Astrocyte (in vitro differentiated cells and primary cell): ENCODE results near the gene SNAI3. TPM values are rescaled to one million over a fixed set of nuclear protein-coding genes. Genes with fewer than 3 reads are reported as not detected.

Experiments used
- DNase-seq: peaks from one replicate; pipeline ENCODE4 v3.0.0-alpha.2; 2010; ENCODE audit warnings: low read depth
- FAIRE-seq: peaks from 2 replicates; lab custom pipeline; 2011; peaks lifted over from hg19 to GRCh38; lab: Jason Lieb, UNC
- H2AFZ ChIP-seq: 2 replicates; pipeline ENCODE4 v1.6.0; 2012; ENCODE audit warnings: low read depth, low read length, inconsistent platforms
- H3K27ac ChIP-seq: 2 replicates; pipeline ENCODE4 v1.5.1; 2011; ENCODE audit warnings: low read depth, low read length, inconsistent platforms
- H3K27me3 ChIP-seq: 2 replicates; pipeline ENCODE4 v1.6.0; 2011; ENCODE audit warnings: low read length, inconsistent platforms; ENCODE audit not compliant: insufficient read depth
- H3K36me3 ChIP-seq: 2 replicates; pipeline ENCODE4 v1.5.1; 2011; ENCODE audit warnings: low read length, inconsistent platforms; ENCODE audit not compliant: insufficient read depth
- H3K4me1 ChIP-seq: 2 replicates; pipeline ENCODE4 v1.5.1; 2011; ENCODE audit warnings: low read length, inconsistent platforms; ENCODE audit not compliant: insufficient read depth
- H3K4me2 ChIP-seq: 2 replicates; pipeline ENCODE4 v1.6.0; 2012; ENCODE audit warnings: low read length, inconsistent platforms
- H3K4me3 ChIP-seq: 2 replicates; pipeline ENCODE4 v1.5.1; 2011; ENCODE audit warnings: low read depth, mild to moderate bottlenecking, low read length, inconsistent platforms; ENCODE audit not compliant: insufficient read depth
- H3K79me2 ChIP-seq: 2 replicates; pipeline ENCODE4 v1.6.0; 2012; ENCODE audit warnings: mild to moderate bottlenecking, low read length, inconsistent platforms; ENCODE audit not compliant: insufficient read depth
- H3K9ac ChIP-seq: 2 replicates; pipeline ENCODE4 v1.6.0; 2012; ENCODE audit warnings: mild to moderate bottlenecking, low read length, inconsistent platforms
- H3K9me3 ChIP-seq: 2 replicates; pipeline ENCODE4 v1.5.1; 2012; ENCODE audit warnings: low read depth, mild to moderate bottlenecking, low read length, inconsistent platforms; ENCODE audit not compliant: insufficient read depth
- H4K20me1 ChIP-seq: 2 replicates; pipeline ENCODE4 v1.6.0; 2012; ENCODE audit warnings: low read length, inconsistent platforms; ENCODE audit not compliant: insufficient read depth
- H3K27ac Mint-ChIP-seq: one replicate; pipeline ENCODE4 v1.8.0; 2021; ENCODE audit warnings: mild to moderate bottlenecking, mixed read lengths; ENCODE audit not compliant: unreplicated experiment
- H3K27me3 Mint-ChIP-seq: one replicate; pipeline ENCODE4 v1.8.0; 2021; ENCODE audit warnings: low read depth, mixed read lengths; ENCODE audit not compliant: unreplicated experiment
- H3K36me3 Mint-ChIP-seq: one replicate; pipeline ENCODE4 v1.8.0; 2021; ENCODE audit warnings: low read depth, mixed read lengths; ENCODE audit not compliant: unreplicated experiment
- H3K4me1 Mint-ChIP-seq: one replicate; pipeline ENCODE4 v1.8.0; 2021; ENCODE audit warnings: low read depth, mixed read lengths; ENCODE audit not compliant: unreplicated experiment
- H3K4me3 Mint-ChIP-seq: one replicate; pipeline ENCODE4 v1.8.0; 2021; ENCODE audit warnings: mild to moderate bottlenecking, moderate library complexity, mixed read lengths; ENCODE audit not compliant: unreplicated experiment
- H3K9me3 Mint-ChIP-seq: one replicate; pipeline ENCODE4 v1.8.0; 2021; ENCODE audit warnings: mild to moderate bottlenecking, mixed read lengths; ENCODE audit not compliant: unreplicated experiment
- CTCF ChIP-seq: IDR thresholded peaks from 2 replicates; pipeline ENCODE4 v1.5.1; 2011; ENCODE audit warnings: low read depth, mild to moderate bottlenecking, inconsistent platforms, low read length, moderate library complexity; ENCODE audit not compliant: insufficient read depth
- EZH2 ChIP-seq: IDR thresholded peaks from 2 replicates; pipeline ENCODE4 v1.6.1; 2012; ENCODE audit warnings: mild to moderate bottlenecking, low read length, inconsistent platforms; ENCODE audit not compliant: insufficient read depth
- total RNA-seq: library from RNA; stranded (reverse); gene quantifications from 2 replicates; pipeline ENCODE4 v1.2.1, GENCODE V29; 2021

The SNAI3 gene
- total RNA-seq, 1 donor from 2014 or later: 0.48 TPM

GRCh38 chr16:88655733-88656281 lies 30.5 kb downstream of the SNAI3 start:
- no peak overlapping the region for H3K27ac ChIP-seq
- Mint-ChIP-seq H3K27ac (no peak overlapping the region), H3K4me3 (no peak overlapping the region), H3K36me3 (no peaks in the 10 kb centered on the region), H3K9me3 (no peaks in the 10 kb centered on the region), H3K4me1 (no peaks in the 10 kb centered on the region), H3K27me3 (no peaks in the 10 kb centered on the region)
- no peak overlapping the region for H3K9ac ChIP-seq
- no peaks in the 10 kb centered on the region for H3K36me3 ChIP-seq
- peaks cover 6% of the 10 kb centered on the region for H3K4me1 ChIP-seq
- peaks cover 43% of the 10 kb centered on the region for H4K20me1 ChIP-seq
- H3K4me2 ChIP-seq: no peak overlapping the region
- no peak overlapping the region for H2AFZ ChIP-seq
- H3K4me3 ChIP-seq: no peak overlapping the region
- TF ChIP-seq CTCF (no peak), EZH2 (no peak)
- H3K9me3 ChIP-seq: no peaks in the 10 kb centered on the region
- DNase-seq (no peak), FAIRE-seq (no peak)
- peaks cover 15% of the 10 kb centered on the region for H3K79me2 ChIP-seq
- H3K27me3 ChIP-seq: no peaks in the 10 kb centered on the region

- no peak for DNase-seq
- no peaks in the 10 kb centered on the region for H3K27me3 ChIP-seq
- no peak overlapping the region for H3K9ac ChIP-seq
- no peaks in the 10 kb centered on the region for H3K36me3 ChIP-seq
- H3K9me3 ChIP-seq: no peaks in the 10 kb centered on the region
- peaks cover 44% of the 10 kb centered on the region for H4K20me1 ChIP-seq
- peaks cover 6% of the 10 kb centered on the region for H3K4me1 ChIP-seq
- H2AFZ ChIP-seq: no peak overlapping the region
- FAIRE-seq: no peak
- no peak overlapping the region for H3K27ac ChIP-seq
- no peaks in the 10 kb centered on the region for H3K27me3 Mint-ChIP-seq
- H3K4me1 Mint-ChIP-seq: no peaks in the 10 kb centered on the region
- no peak for TF ChIP-seq EZH2
- no peak for TF ChIP-seq CTCF
- peaks cover 14% of the 10 kb centered on the region for H3K79me2 ChIP-seq
- no peak overlapping the region for H3K4me2 ChIP-seq
- no peaks in the 10 kb centered on the region for H3K9me3 Mint-ChIP-seq
- no peaks in the 10 kb centered on the region for H3K36me3 Mint-ChIP-seq
- no peak overlapping the region for H3K27ac Mint-ChIP-seq
- H3K4me3 ChIP-seq: no peak overlapping the region
- no peak overlapping the region for H3K4me3 Mint-ChIP-seq
These were observed 31.1 kb downstream of the SNAI3 start for GRCh38 chr16:88655053-88655732.
